Tibial nerve (tissue), 3 donors: ENCODE results near the gene RNF44.

Experiments used
- CTCF ChIP-seq, 5 experiments: fragments of 200-600 bp in 3 of 5; fragments of 450-650 bp in 2 of 5; sonication (generic) in 3 of 5; IDR thresholded peaks; one replicate each; pipeline ENCODE4 v1.5.1; 2016 to 2019; ENCODE audit warnings: antibody characterized with exemption in 5 of 5, mild to moderate bottlenecking in 3 of 5, moderate library complexity in 2 of 5
- POLR2A ChIP-seq, 2 donors: fragments of 450-650 bp; IDR thresholded peaks; one replicate each; pipeline ENCODE4 v1.6.1; 2017; ENCODE audit warnings: antibody characterized with exemption in 2 of 2, mild to moderate bottlenecking in 2 of 2, moderate library complexity in 2 of 2

GRCh38 chr5:176559683-176560082 lies 22.5 kb upstream of the RNF44 start:
- TF ChIP-seq CTCF (IDR thresholded peaks at IDR 0.05): no peak
- TF ChIP-seq POLR2A (IDR thresholded peaks at IDR 0.05): no peak
